ENCODE results near the gene MINDY1. TPM values are rescaled to one million over a fixed set of nuclear protein-coding genes. Genes with fewer than 3 reads are reported as not detected.

MINDY1 gene
- polyA plus RNA-seq, 3 donors: 11.5 to 25.0 (median 13.2) TPM

- Histone ChIP-seq H3K4me3 (replicated peaks in 1 of 3; ENCODE audit: low read depth in 2 of 3, low read length in 3 of 3) (no peak overlapping the region), H3K27me3 (ENCODE audit: control insufficient read depth in 2 of 2, insufficient read depth in 2 of 2, low read length in 2 of 2) (no peaks in the 10 kb centered on the region), H3K27ac (ENCODE audit: low read depth in 1 of 2, low read length in 2 of 2) (no peak overlapping the region), H3K79me2 (ENCODE audit: insufficient read depth, low read length) (no peaks in the 10 kb centered on the region), H3K9me3 (replicated peaks in 1 of 2; ENCODE audit: control insufficient read depth in 1 of 2, insufficient read depth in 1 of 2, low read length in 2 of 2) (no peaks in the 10 kb centered on the region), H3K9ac (ENCODE audit: insufficient read depth, low read length, poor library complexity, severe bottlenecking) (no peak overlapping the region), H3K4me2 (replicated peaks; ENCODE audit: extremely low read depth, low read length, poor library complexity, severe bottlenecking) (no peak overlapping the region), H3K36me3 (replicated peaks in 1 of 2; ENCODE audit: control insufficient read depth in 1 of 2, insufficient read depth in 2 of 2, low read length in 2 of 2) (peaks cover 80 to 98% of the 10 kb centered on the region in 2 donors), H3K4me1 (ENCODE audit: control insufficient read depth in 1 of 2, insufficient read depth in 2 of 2, low read length in 2 of 2) (no peaks in the 10 kb centered on the region), H4K20me1 (ENCODE audit: insufficient read depth, low read length) (peaks cover 14% of the 10 kb centered on the region), H2AFZ (ENCODE audit: insufficient read depth, low read depth, low read length, poor library complexity, severe bottlenecking) (no peak overlapping the region)
- Mint-ChIP-seq H3K4me1 (peaks cover under 1% of the 10 kb centered on the region), H3K9me3 (no peaks in the 10 kb centered on the region), H3K27ac (peak overlapping the region in 1 of 7 donors; percentile 45), H3K27me3 (ENCODE audit: low read depth in 3 of 3) (peaks cover 0 to 2% (median 0%) of the 10 kb centered on the region in 3 donors), H3K4me3 (no peak overlapping the region), H3K36me3 (peaks cover 75 to 93% of the 10 kb centered on the region in 2 donors)
- intact Hi-C loops (cut with micrococcal nuclease): no loop called here
- DNase-seq: no peak
- WGBS (ENCODE audit: insufficient coverage): 93% methylated on average over 3 of the region's 11 CpGs
- TF ChIP-seq CTCF (IDR thresholded peaks at IDR 0.05): no peak
Measured at GRCh38 chr1:150957666-150958065, 49.0 kb downstream of the MINDY1 start.

GRCh38 chr1:150955280-150955679 lies 51.4 kb downstream of the MINDY1 start:
- Histone ChIP-seq H4K20me1 (ENCODE audit: insufficient read depth, low read length) (peaks cover 18% of the 10 kb centered on the region), H3K4me3 (replicated peaks in 1 of 3; ENCODE audit: low read depth in 2 of 3, low read length in 3 of 3) (no peak overlapping the region), H3K27me3 (ENCODE audit: control insufficient read depth in 2 of 2, insufficient read depth in 2 of 2, low read length in 2 of 2) (no peaks in the 10 kb centered on the region), H2AFZ (ENCODE audit: insufficient read depth, low read depth, low read length, poor library complexity, severe bottlenecking) (no peak overlapping the region), H3K4me1 (ENCODE audit: control insufficient read depth in 1 of 2, insufficient read depth in 2 of 2, low read length in 2 of 2) (no peaks in the 10 kb centered on the region), H3K4me2 (replicated peaks; ENCODE audit: extremely low read depth, low read length, poor library complexity, severe bottlenecking) (no peak overlapping the region), H3K79me2 (ENCODE audit: insufficient read depth, low read length) (no peaks in the 10 kb centered on the region), H3K9me3 (replicated peaks in 1 of 2; ENCODE audit: control insufficient read depth in 1 of 2, insufficient read depth in 1 of 2, low read length in 2 of 2) (no peaks in the 10 kb centered on the region), H3K9ac (ENCODE audit: insufficient read depth, low read length, poor library complexity, severe bottlenecking) (no peak overlapping the region), H3K36me3 (replicated peaks in 1 of 2; ENCODE audit: control insufficient read depth in 1 of 2, insufficient read depth in 2 of 2, low read length in 2 of 2) (peaks cover 79 to 98% of the 10 kb centered on the region in 2 donors), H3K27ac (ENCODE audit: low read depth in 1 of 2, low read length in 2 of 2) (peak overlapping the region in 1 of 2 donors; percentile 15)
- Mint-ChIP-seq H3K36me3 (peaks cover 77 to 96% of the 10 kb centered on the region in 2 donors), H3K4me3 (no peak overlapping the region), H3K4me1 (no peaks in the 10 kb centered on the region), H3K27me3 (ENCODE audit: low read depth in 3 of 3) (peaks cover 0 to 2% (median 0%) of the 10 kb centered on the region in 3 donors), H3K27ac (peak overlapping the region in 3 of 7 donors; percentile 16 to 61 (median 26)), H3K9me3 (no peaks in the 10 kb centered on the region)
- no peak for TF ChIP-seq CTCF (IDR thresholded peaks at IDR 0.05)
- DNase-seq: no peak
- intact Hi-C loops (cut with micrococcal nuclease): no loop called here
